ENCODE data around the gene TAMM41. TPM values are rescaled to one million over a fixed set of nuclear protein-coding genes. Genes with fewer than 3 reads are reported as not detected.
A peak's percentile ranks its signal among the peaks of the same experiment; 100 is the strongest.

TAMM41 gene
- total and polyA plus RNA-seq, 9 of the 15 experiments (the other 6 are each of a cell fraction or from before 2014, with no cell fraction given): 8.6 to 74.6 (median 29.3) TPM

DNA sequence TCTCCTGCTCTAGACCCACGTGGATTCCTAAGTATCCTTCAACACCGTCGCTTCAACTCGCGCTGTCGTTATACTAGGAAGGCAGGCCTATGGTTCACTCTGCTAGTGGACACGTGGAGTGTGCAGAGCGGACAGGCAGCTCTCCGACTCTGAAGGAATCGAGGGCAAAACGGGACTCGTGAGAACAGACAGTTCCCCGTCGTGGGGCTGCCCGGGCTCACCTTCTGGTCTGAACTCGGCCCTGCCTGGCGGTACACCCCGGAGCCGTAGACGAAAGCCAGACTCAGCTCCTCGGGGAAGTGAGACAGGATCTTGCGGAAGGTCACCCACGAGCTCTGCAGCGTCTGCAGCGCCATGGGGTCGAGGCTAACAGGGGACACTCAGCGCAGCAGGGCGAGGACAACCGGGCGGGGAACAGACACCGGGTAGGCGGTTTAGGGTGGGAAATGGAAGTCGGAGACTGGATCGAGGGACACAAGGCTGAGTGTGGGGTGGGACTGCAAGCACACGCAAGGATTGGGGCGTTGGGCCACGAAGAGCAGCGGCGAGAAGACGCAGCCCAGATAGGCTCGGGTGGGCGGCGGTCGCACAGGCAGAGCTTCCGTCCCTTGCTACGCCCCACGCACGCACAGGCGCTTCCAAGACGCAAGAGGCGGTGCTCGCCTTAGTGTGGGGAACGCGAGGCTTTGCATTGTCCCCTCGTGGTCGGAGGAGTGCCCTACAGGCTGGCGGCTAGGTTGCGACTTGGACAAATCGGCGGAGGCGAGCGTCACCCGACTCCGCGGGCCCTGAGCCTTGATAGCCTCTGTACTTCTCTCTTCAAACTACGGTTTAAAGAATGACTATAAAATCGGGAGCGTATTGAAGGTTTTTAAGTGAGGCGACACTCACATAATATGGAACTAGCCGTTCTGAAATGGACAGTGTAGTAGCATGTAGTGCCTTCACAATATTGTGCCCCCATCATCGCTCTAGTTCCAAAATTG, at the start of gene TAMM41 (continued):
- TF ChIP-seq CXXC5 (CRISPR knock-in tag; IDR thresholded peaks at IDR 0.05) (peak; percentile 100), SMARCA5 (IDR thresholded peaks at IDR 0.05) (0 out of 2 replicates have a peak, but pooled peaks have one; percentile 24), ZNF316 (IDR thresholded peaks at IDR 0.05) (no peak; the same call in 1 of the 2 replicates), EGR1 (conservative IDR thresholded peaks at IDR 0.05) (peak; percentile 94), SNIP1 (IDR thresholded peaks at IDR 0.05; ENCODE audit: low read depth) (no peak), BHLHE40 (IDR thresholded peaks at IDR 0.05; ENCODE audit: low read length) (peak; percentile 83), CC2D1A (IDR thresholded peaks at IDR 0.05) (peak; percentile 69; the same call in 1 of the 2 replicates), ZNF184 (CRISPR knock-in tag; IDR thresholded peaks at IDR 0.05) (no peak), GTF2F1 (IDR thresholded peaks at IDR 0.05; ENCODE audit: low read depth, low read length) (peak; percentile 82; the same call in 1 of the 2 replicates), PHF8 (IDR thresholded peaks at IDR 0.05; ENCODE audit: borderline replicate concordance, low read length) (peak; percentile 97), SIN3B (IDR thresholded peaks at IDR 0.05; ENCODE audit: low read depth) (peak; percentile 86), KLF13 (tag; IDR thresholded peaks at IDR 0.05; ENCODE audit: borderline replicate concordance, low read depth) (peak; percentile 53; the same call in 1 of the 2 replicates), KDM2B (CRISPR knock-in tag; IDR thresholded peaks at IDR 0.05) (peak; percentile 28; the same call in 1 of the 2 replicates), KDM5B (IDR thresholded peaks at IDR 0.05; ENCODE audit: insufficient replicate concordance, low read depth, low read length) (peak; percentile 94), MTF1 (CRISPR knock-in tag; IDR thresholded peaks at IDR 0.05; ENCODE audit: borderline replicate concordance) (no peak)
- TF ChIP-seq, protein P1, sequence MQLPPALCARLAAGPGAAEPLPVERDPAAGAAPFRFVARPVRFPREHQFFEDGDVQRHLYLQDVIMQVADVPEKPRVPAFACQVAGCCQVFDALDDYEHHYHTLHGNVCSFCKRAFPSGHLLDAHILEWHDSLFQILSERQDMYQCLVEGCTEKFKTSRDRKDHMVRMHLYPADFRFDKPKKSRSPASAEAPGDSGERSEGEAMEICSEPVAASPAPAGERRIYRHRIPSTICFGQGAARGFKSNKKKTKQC (CRISPR knock-in tag; IDR thresholded peaks at IDR 0.05): peak; percentile 91; the same call in 1 of the 2 replicates
- TF ChIP-seq, protein P2, sequence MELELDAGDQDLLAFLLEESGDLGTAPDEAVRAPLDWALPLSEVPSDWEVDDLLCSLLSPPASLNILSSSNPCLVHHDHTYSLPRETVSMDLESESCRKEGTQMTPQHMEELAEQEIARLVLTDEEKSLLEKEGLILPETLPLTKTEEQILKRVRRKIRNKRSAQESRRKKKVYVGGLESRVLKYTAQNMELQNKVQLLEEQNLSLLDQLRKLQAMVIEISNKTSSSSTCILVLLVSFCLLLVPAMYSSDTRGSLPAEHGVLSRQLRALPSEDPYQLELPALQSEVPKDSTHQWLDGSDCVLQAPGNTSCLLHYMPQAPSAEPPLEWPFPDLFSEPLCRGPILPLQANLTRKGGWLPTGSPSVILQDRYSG (tag; conservative IDR thresholded peaks at IDR 0.05; ENCODE audit: low read depth): no peak
- TF ChIP-seq, protein P3, sequence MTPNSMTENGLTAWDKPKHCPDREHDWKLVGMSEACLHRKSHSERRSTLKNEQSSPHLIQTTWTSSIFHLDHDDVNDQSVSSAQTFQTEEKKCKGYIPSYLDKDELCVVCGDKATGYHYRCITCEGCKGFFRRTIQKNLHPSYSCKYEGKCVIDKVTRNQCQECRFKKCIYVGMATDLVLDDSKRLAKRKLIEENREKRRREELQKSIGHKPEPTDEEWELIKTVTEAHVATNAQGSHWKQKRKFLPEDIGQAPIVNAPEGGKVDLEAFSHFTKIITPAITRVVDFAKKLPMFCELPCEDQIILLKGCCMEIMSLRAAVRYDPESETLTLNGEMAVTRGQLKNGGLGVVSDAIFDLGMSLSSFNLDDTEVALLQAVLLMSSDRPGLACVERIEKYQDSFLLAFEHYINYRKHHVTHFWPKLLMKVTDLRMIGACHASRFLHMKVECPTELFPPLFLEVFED (CRISPR knock-in tag; conservative IDR thresholded peaks at IDR 0.05): peak; percentile 87
- TF ChIP-seq, protein P4, sequence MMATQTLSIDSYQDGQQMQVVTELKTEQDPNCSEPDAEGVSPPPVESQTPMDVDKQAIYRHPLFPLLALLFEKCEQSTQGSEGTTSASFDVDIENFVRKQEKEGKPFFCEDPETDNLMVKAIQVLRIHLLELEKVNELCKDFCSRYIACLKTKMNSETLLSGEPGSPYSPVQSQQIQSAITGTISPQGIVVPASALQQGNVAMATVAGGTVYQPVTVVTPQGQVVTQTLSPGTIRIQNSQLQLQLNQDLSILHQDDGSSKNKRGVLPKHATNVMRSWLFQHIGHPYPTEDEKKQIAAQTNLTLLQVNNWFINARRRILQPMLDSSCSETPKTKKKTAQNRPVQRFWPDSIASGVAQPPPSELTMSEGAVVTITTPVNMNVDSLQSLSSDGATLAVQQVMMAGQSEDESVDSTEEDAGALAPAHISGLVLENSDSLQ (IDR thresholded peaks at IDR 0.05): peak; percentile 32
- TF ChIP-seq, protein P5, sequence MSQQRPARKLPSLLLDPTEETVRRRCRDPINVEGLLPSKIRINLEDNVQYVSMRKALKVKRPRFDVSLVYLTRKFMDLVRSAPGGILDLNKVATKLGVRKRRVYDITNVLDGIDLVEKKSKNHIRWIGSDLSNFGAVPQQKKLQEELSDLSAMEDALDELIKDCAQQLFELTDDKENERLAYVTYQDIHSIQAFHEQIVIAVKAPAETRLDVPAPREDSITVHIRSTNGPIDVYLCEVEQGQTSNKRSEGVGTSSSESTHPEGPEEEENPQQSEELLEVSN (IDR thresholded peaks at IDR 0.05; ENCODE audit: borderline replicate concordance in 1 of 2, extremely low read depth in 1 of 2, insufficient read depth in 1 of 2, insufficient read length in 1 of 2, low read depth in 1 of 2, low read length in 1 of 2, poor library complexity in 1 of 2, severe bottlenecking in 1 of 2): peak; percentile 68 to 86
- TF ChIP-seq, protein P6, sequence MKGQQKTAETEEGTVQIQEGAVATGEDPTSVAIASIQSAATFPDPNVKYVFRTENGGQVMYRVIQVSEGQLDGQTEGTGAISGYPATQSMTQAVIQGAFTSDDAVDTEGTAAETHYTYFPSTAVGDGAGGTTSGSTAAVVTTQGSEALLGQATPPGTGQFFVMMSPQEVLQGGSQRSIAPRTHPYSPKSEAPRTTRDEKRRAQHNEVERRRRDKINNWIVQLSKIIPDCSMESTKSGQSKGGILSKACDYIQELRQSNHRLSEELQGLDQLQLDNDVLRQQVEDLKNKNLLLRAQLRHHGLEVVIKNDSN (CRISPR knock-in tag; IDR thresholded peaks at IDR 0.05): peak; percentile 57

Measured in K562 (cell line).